Heart left ventricle (tissue), 16 donors: ENCODE results near the gene SLC5A10. TPM values are rescaled to one million over a fixed set of nuclear protein-coding genes. Genes with fewer than 3 reads are reported as not detected.
"Not testable (repeated sequence)": the region's sequence is repeated elsewhere in the genome, so short reads cannot be mapped to it uniquely, and the experiment has no call there.

Experiments used
- ATAC-seq, 4 donors: fragments of 200-7000 bp; cut with Tn5 transposase; one replicate each; pipeline ENCODE4 v1.9.1; 2020 to 2022; ENCODE audit warnings: moderate library complexity in 4 of 4, mild to moderate bottlenecking in 3 of 4, moderate number of reproducible peaks in 1 of 4
- DNase-seq, 5 donors: peaks; one replicate each; pipeline ENCODE4 v3.0.0-alpha.2; 2020
- H3K27ac ChIP-seq, 12 donors: fragments of 200-600 bp; sonication (generic) in 4 of 12; one replicate each; pipeline versions ENCODE4 v1.5.0 to v1.8.0; 2016 to 2022; ENCODE audit warnings: mild to moderate bottlenecking in 2 of 12
- H3K27me3 ChIP-seq, 9 donors: fragments of 200-600 bp; sonication (generic) in 2 of 9; one replicate each; pipeline versions ENCODE4 v1.5.1 to v1.8.0; 2016 to 2022; ENCODE audit warnings: mild to moderate bottlenecking in 3 of 9
- H3K36me3 ChIP-seq, 9 donors: fragments of 200-600 bp; sonication (generic) in 2 of 9; one replicate each; pipeline versions ENCODE4 v1.5.0 to v1.8.0; 2018 to 2022; ENCODE audit warnings: mild to moderate bottlenecking in 2 of 9
- H3K4me1 ChIP-seq, 12 donors: fragments of 200-600 bp; sonication (generic) in 4 of 12; one replicate each; pipeline versions ENCODE4 v1.5.0 to v1.8.0; 2016 to 2022; ENCODE audit warnings: mild to moderate bottlenecking in 3 of 12
- H3K4me3 ChIP-seq, 12 donors: fragments of 200-600 bp; sonication (generic) in 4 of 12; one replicate each; pipeline versions ENCODE4 v1.5.0 to v1.8.0; 2017 to 2022; ENCODE audit warnings: mild to moderate bottlenecking in 9 of 12, moderate library complexity in 4 of 12
- H3K9me3 ChIP-seq, 12 donors: fragments of 200-600 bp; sonication (generic) in 4 of 12; one replicate each; pipeline versions ENCODE4 v1.5.0 to v1.8.0; 2016 to 2022; ENCODE audit warnings: mild to moderate bottlenecking in 1 of 12
- WGBS, 4 donors: extraction: QIAGEN DNeasy Blood & Tissue Kit in 2 of 4; methylation state at CpG; one replicate each; pipeline versions ENCODE4 v1.1.5 to v1.1.7; 2013 to 2018; 5-methylcytosine and 5-hydroxymethylcytosine counted together
- intact Hi-C, 10 donors: fragments of 100-400 bp; cut with DNase I; formaldehyde crosslinking; loops; one replicate each; pipeline versions ENCODE4 v1.11.1 to v1.14.2; 2022
- polyA plus RNA-seq, 2 donors: library from polyadenylated mRNA; stranded (reverse); fragments of 200-250 nt; gene quantifications; one replicate each; pipeline ENCODE4 v1.2.3, GENCODE V29; 2013
- total RNA-seq, 9 donors: library from RNA; depleted of rRNA in 2 of 9; stranded (reverse); fragments of >200 nt in 2 of 9; fragmentation: NEBNext Ultra II Directional in 3 of 9; extraction: Animal tissue kit (Norgen Biotek cat#: 25700) in 3 of 9; gene quantifications; one replicate each; pipeline versions ENCODE4 v1.1.0 to v1.2.4, GENCODE V29; 2016 to 2023
- donor health status: ischemic (EF 13 %, LVEDD 7.1; RV severe dilation, severe dysfunction).
- donor health status: healthy with polysubstance abuse.
- donor health status: DM: no; HTN: yes; CAD: no.
- donor health status: DM: no; HTN: no; CAD: no.
- donor health status: ischemic (EF 25% LVEDD 6.9; RV normal size, moderate dysfunction).
- donor health status: ischemic (EF 25% LVEDD 5.7; RV mildly dilated, moderate dysfunction).
- donor health status: healthy.
- donor health status: DM: yes; HTN: yes; CAD: no.
- donor health status: ischemic (EF 35%, LVEDD 5.7; RV mildly dilated, moderate dysfunction).
- donor health status: nonischemic (EF 11% LVEDD 7.7; RV severe dilation, severe dysfunction).
- donor health status: DM: yes; HTN: yes; CAD: no.
- donor health status: PGD.
- donor health status: ischemic (EF 29% LVEDD 5.4; RV normal size, mild dysfunction).
- donor health status: nonischemic (EF 23%, LVEDD 6.1; RV moderate dilation, normal function).

Gene SLC5A10
- total and polyA plus RNA-seq, 11 donors = 0.04 to 0.31 (median 0.09) TPM; not detected in 7

GRCh38 chr17:19062009-19062717 is 110.2 kb downstream of the SLC5A10 start:
- H3K9me3 ChIP-seq, intact Hi-C loops, H3K27me3 ChIP-seq, H3K4me1 ChIP-seq, H3K36me3 ChIP-seq: not testable (repeated sequence)
- WGBS, 4 donors = 0 to 1% (median 1%) methylated on average over 16 to 27 of the region's 51 CpGs
- Histone ChIP-seq H3K4me3 (peak overlapping the region in 4 of 12 donors; percentile 14 to 41 (median 33)), H3K27ac (peak overlapping the region in 7 of 12 donors; percentile 38 to 75 (median 68))
- DNase-seq = peak; percentile 20 to 82 (median 50)
- ATAC-seq = peak in 2 of 4 donors; percentile 31 to 65

- ATAC-seq = peak; percentile 81 to 96 (median 90)
- H3K4me1 ChIP-seq, DNase-seq, H3K9me3 ChIP-seq, H3K27ac ChIP-seq, H3K27me3 ChIP-seq, H3K36me3 ChIP-seq, H3K4me3 ChIP-seq, intact Hi-C loops: not testable (repeated sequence)
- WGBS, 4 donors = no CpG with 5 or more reads among the region's 20 CpGs
These were observed 110.9 kb downstream of the SLC5A10 start for GRCh38 chr17:19062718-19063325.

GRCh38 chr17:19063326-19063956 is 111.5 kb downstream of the SLC5A10 start:
- peak overlapping the region in 9 of 12 donors; percentile 43 to 81 (median 66) for H3K27ac ChIP-seq
- H3K4me1 ChIP-seq, H3K9me3 ChIP-seq, intact Hi-C loops, H3K36me3 ChIP-seq, H3K27me3 ChIP-seq: not testable (repeated sequence)
- ATAC-seq (peak in 3 of 4 donors; percentile 14 to 56 (median 48)), DNase-seq (peak; percentile 23 to 92 (median 73))
- peak overlapping the region in 7 of 12 donors; percentile 22 to 49 (median 35) for H3K4me3 ChIP-seq
- WGBS, 4 donors = 0 to 1% (median 0%) methylated on average over 5 to 25 of the region's 44 CpGs; no CpG with 5 or more reads in 1 of the 4 donors

GRCh38 chr17:19064378-19064777 is 112.4 kb downstream of the SLC5A10 start:
- H3K4me1 ChIP-seq, intact Hi-C loops, H3K36me3 ChIP-seq, H3K9me3 ChIP-seq, H3K27me3 ChIP-seq, ATAC-seq: not testable (repeated sequence)
- Histone ChIP-seq H3K27ac (peak overlapping the region in 1 of 12 donors; percentile 47), H3K4me3 (peak overlapping the region in 4 of 12 donors; percentile 12 to 37 (median 30))
- peak in 2 of 5 donors; percentile 7 to 39 for DNase-seq
- 0 to 1% (median 0%) methylated on average over 8 to 10 of the region's 17 CpGs; no CpG with 5 or more reads in 1 of the 4 donors for WGBS, 4 donors

GRCh38 chr17:19070318-19071168 is 118.6 kb downstream of the SLC5A10 start:
- H3K4me3 ChIP-seq, H3K9me3 ChIP-seq, H3K4me1 ChIP-seq, H3K36me3 ChIP-seq, intact Hi-C loops, H3K27me3 ChIP-seq, H3K27ac ChIP-seq, DNase-seq: not testable (repeated sequence)
- no CpG with 5 or more reads among the region's 34 CpGs for WGBS, 4 donors
- peak; percentile 89 to 98 (median 98) for ATAC-seq

Other genes with a start within 250 kb of the SLC5A10 start
- under 1 TPM in 2 of 9 donors, not detected in 7; 0.11 to 0.12 TPM for gene FBXW10, start 208.1 kb upstream of the SLC5A10 start, total RNA-seq
- under 1 TPM in 1 of 2 donors, not detected in 1; 0.04 TPM for gene FBXW10, start 208.1 kb upstream of the SLC5A10 start, polyA plus RNA-seq
- gene TVP23B, start 171.0 kb upstream of the SLC5A10 start, total RNA-seq = 10 to 100 TPM; 13.6 to 27.7 (median 20.6) TPM
- 10 to 100 TPM; 16.6 to 42.0 TPM for gene TVP23B, start 171.0 kb upstream of the SLC5A10 start, polyA plus RNA-seq
- 10 to 100 TPM; 13.1 to 23.3 (median 17.8) TPM for gene PRPSAP2, start 94.0 kb upstream of the SLC5A10 start, total RNA-seq
- gene PRPSAP2, start 94.0 kb upstream of the SLC5A10 start, polyA plus RNA-seq = 10 to 100 TPM; 11.0 to 26.2 TPM
- 1 to 10 TPM; 1.2 to 7.4 (median 1.8) TPM for gene FAM83G, start 52.6 kb downstream of the SLC5A10 start, total RNA-seq
- 10 to 100 TPM in 1 of 2 donors, 1 to 10 TPM in 1; 1.5 to 12.8 TPM for gene FAM83G, start 52.6 kb downstream of the SLC5A10 start, polyA plus RNA-seq
- 1 to 10 TPM; 1.1 to 6.3 (median 2.1) TPM for gene GRAP, start 94.8 kb downstream of the SLC5A10 start, total RNA-seq
- gene GRAP, start 94.8 kb downstream of the SLC5A10 start, polyA plus RNA-seq = 1 to 10 TPM; 2.1 to 3.3 TPM
- gene GRAPL, start 175.4 kb downstream of the SLC5A10 start, total RNA-seq = 1 to 10 TPM in 5 of 9 donors, under 1 TPM in 3, not detected in 1; 0.69 to 5.9 (median 1.5) TPM
- gene GRAPL, start 175.4 kb downstream of the SLC5A10 start, polyA plus RNA-seq = 1 to 10 TPM; 1.5 to 2.0 TPM